Activated CD4-positive, alpha-beta T cell treated with anti-CD3 and anti-CD28 coated beads, Interleukin-10, Interleukin-2, amounts not matched to agents 100 ng/mL and 50 ng/mL, durations not matched to agents 16 hours and 8 hours (primary cell): ENCODE measurements around the gene GUCY1A1.

Experiments
- DNase-seq: peaks from one replicate; pipeline ENCODE4 v3.0.0-alpha.2; 2020

The GUCY1A1 gene

GRCh38 chr4:155659176-155659575 lies 7.5 kb upstream of the GUCY1A1 start:
- DNase-seq, result no peak

GRCh38 chr4:155660436-155660835 lies 6.2 kb upstream of the GUCY1A1 start:
- DNase-seq, result no peak

- DNase-seq, result no peak
Observed at GRCh38 chr4:155665054-155665453, 1.6 kb upstream of the GUCY1A1 start.

- DNase-seq, result peak; percentile 15
Observed at GRCh38 chr4:155667222-155667567, 547 bp downstream of the GUCY1A1 start.

GRCh38 chr4:155667568-155668511 lies 1.2 kb downstream of the GUCY1A1 start:
- DNase-seq, result peak; percentile 5

GRCh38 chr4:155668707-155669220 lies 2.1 kb downstream of the GUCY1A1 start:
- DNase-seq, result no peak

- no peak for DNase-seq
Observed at GRCh38 chr4:155672342-155672741, 5.7 kb downstream of the GUCY1A1 start.

- DNase-seq, result no peak
Observed at GRCh38 chr4:155673453-155673979, 6.9 kb downstream of the GUCY1A1 start.

GRCh38 chr4:155674669-155675071 lies 8.0 kb downstream of the GUCY1A1 start:
- no peak for DNase-seq

- DNase-seq, result no peak
Observed at GRCh38 chr4:155675709-155676429, 9.2 kb downstream of the GUCY1A1 start.

GRCh38 chr4:155676430-155676825 lies 9.8 kb downstream of the GUCY1A1 start:
- DNase-seq, result no peak

- no peak for DNase-seq
Observed at GRCh38 chr4:155678011-155678410, 11.4 kb downstream of the GUCY1A1 start.

- no peak for DNase-seq
Observed at GRCh38 chr4:155679343-155679742, 12.7 kb downstream of the GUCY1A1 start.

GRCh38 chr4:155681886-155682285 lies 15.2 kb downstream of the GUCY1A1 start:
- no peak for DNase-seq

- no peak for DNase-seq
Observed at GRCh38 chr4:155684423-155684822, 17.8 kb downstream of the GUCY1A1 start.

GRCh38 chr4:155684892-155685541 lies 18.4 kb downstream of the GUCY1A1 start:
- DNase-seq, result no peak

- no peak for DNase-seq
Observed at GRCh38 chr4:155687380-155687982, 20.8 kb downstream of the GUCY1A1 start.

GRCh38 chr4:155688211-155688610 lies 21.6 kb downstream of the GUCY1A1 start:
- no peak for DNase-seq

- DNase-seq, result no peak
Observed at GRCh38 chr4:155688860-155689259, 22.2 kb downstream of the GUCY1A1 start.

- DNase-seq, result no peak
Observed at GRCh38 chr4:155690044-155690837, 23.6 kb downstream of the GUCY1A1 start.

GRCh38 chr4:155692361-155692760 lies 25.7 kb downstream of the GUCY1A1 start:
- DNase-seq, result no peak
